HL-60 (cell line): ENCODE results near the gene CISD1.

Experiments used
- POLR2AphosphoS5 ChIP-seq: IDR thresholded peaks from 2 replicates; pipeline ENCODE4 v1.6.1; 2012; ENCODE audit warnings: low read depth
- REST ChIP-seq: IDR thresholded peaks from 2 replicates; pipeline ENCODE4 v1.6.1; 2012; ENCODE audit warnings: low read depth; ENCODE audit not compliant: insufficient replicate concordance
- SPI1 ChIP-seq: IDR thresholded peaks from 2 replicates; pipeline ENCODE4 v1.6.1; 2012; ENCODE audit warnings: low read depth, mild to moderate bottlenecking, borderline replicate concordance
- TF ChIP-seq, protein P1 (sequence below): IDR thresholded peaks from one replicate; pipeline ENCODE4 v1.5.1; 2011; ENCODE audit warnings: low read length, control low read depth, inconsistent platforms; ENCODE audit not compliant: insufficient read depth

DNA sequence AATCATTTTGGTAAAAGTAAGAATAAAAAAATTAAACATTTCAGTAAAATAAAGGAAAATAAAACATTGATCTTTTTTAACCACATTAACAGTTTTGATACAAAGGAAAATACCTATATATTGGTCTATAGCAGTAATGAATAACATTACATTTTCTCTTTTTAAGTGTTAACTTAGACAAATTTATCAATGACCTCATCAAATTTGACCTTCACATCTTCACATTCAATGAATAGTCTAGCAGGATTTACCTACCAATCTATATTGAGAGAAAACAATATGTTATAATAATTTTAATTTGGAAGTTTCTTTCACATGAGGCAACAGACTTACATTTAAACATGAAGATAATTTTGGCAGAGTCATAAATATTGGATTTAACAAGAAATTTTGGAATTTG lies 47.9 kb downstream of the CISD1 start:
- TF ChIP-seq, protein P1, sequence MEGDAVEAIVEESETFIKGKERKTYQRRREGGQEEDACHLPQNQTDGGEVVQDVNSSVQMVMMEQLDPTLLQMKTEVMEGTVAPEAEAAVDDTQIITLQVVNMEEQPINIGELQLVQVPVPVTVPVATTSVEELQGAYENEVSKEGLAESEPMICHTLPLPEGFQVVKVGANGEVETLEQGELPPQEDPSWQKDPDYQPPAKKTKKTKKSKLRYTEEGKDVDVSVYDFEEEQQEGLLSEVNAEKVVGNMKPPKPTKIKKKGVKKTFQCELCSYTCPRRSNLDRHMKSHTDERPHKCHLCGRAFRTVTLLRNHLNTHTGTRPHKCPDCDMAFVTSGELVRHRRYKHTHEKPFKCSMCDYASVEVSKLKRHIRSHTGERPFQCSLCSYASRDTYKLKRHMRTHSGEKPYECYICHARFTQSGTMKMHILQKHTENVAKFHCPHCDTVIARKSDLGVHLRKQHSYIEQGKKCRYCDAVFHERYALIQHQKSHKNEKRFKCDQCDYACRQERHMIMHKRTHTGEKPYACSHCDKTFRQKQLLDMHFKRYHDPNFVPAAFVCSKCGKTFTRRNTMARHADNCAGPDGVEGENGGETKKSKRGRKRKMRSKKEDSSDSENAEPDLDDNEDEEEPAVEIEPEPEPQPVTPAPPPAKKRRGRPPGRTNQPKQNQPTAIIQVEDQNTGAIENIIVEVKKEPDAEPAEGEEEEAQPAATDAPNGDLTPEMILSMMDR = no peak
- TF ChIP-seq REST (no peak), POLR2AphosphoS5 (no peak), SPI1 (no peak)
